Astrocyte (in vitro differentiated cells and primary cell): ENCODE results near the gene GLYATL3.

ENCODE experiments used
- EZH2 ChIP-seq: IDR thresholded peaks from 2 replicates; pipeline ENCODE4 v1.6.1; 2012; ENCODE audit warnings: mild to moderate bottlenecking, low read length, inconsistent platforms; ENCODE audit not compliant: insufficient read depth
- TF ChIP-seq, protein P1 (sequence below): IDR thresholded peaks from 2 replicates; pipeline ENCODE4 v1.5.1; 2011; ENCODE audit warnings: low read depth, mild to moderate bottlenecking, inconsistent platforms, low read length, moderate library complexity; ENCODE audit not compliant: insufficient read depth

- TF ChIP-seq, protein P1, sequence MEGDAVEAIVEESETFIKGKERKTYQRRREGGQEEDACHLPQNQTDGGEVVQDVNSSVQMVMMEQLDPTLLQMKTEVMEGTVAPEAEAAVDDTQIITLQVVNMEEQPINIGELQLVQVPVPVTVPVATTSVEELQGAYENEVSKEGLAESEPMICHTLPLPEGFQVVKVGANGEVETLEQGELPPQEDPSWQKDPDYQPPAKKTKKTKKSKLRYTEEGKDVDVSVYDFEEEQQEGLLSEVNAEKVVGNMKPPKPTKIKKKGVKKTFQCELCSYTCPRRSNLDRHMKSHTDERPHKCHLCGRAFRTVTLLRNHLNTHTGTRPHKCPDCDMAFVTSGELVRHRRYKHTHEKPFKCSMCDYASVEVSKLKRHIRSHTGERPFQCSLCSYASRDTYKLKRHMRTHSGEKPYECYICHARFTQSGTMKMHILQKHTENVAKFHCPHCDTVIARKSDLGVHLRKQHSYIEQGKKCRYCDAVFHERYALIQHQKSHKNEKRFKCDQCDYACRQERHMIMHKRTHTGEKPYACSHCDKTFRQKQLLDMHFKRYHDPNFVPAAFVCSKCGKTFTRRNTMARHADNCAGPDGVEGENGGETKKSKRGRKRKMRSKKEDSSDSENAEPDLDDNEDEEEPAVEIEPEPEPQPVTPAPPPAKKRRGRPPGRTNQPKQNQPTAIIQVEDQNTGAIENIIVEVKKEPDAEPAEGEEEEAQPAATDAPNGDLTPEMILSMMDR: no peak
- no peak for TF ChIP-seq EZH2
Measured at GRCh38 chr6:49526598-49526997, 26.9 kb downstream of the GLYATL3 start.
